ENCODE measurements around the gene CHMP2A.

DNA sequence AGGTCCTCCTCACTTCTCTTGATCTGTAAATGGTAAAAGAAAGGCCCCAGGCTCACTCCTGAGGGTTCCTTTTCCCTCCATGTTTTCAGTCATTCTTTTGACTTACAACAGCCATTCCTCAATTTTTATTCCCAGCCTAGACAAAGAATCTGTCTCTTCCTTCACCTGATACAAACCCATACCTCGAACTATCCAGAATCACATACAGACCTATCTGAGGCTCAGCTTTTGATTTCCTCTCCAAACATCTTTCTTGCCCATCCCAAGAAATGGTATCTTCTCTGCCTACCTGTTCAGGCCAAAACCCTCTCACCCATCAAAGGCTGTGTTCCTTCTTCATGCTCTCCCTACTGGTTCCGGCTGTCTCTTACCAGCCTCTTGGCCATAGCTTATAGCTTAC lies 2.2 kb downstream of the CHMP2A start:
- no peak for TF ChIP-seq YY1 (IDR thresholded peaks at IDR 0.05; ENCODE audit: insufficient read depth, insufficient read length)
- no peak for TF ChIP-seq ZNF274 (IDR thresholded peaks at IDR 0.05; ENCODE audit: low read depth, low read length)
- TF ChIP-seq SUZ12 (IDR thresholded peaks at IDR 0.05; ENCODE audit: extremely low read depth, insufficient read depth, insufficient read length), result no peak
